NT2/D1 (cell line): ENCODE measurements around the gene AOPEP.

ENCODE experiments used
- SUZ12 ChIP-seq: IDR thresholded peaks from 2 replicates; pipeline ENCODE4 v1.6.1; 2011; ENCODE audit not compliant: insufficient read length, insufficient read depth; ENCODE audit errors: extremely low read depth
- YY1 ChIP-seq: IDR thresholded peaks from 2 replicates; pipeline ENCODE4 v1.6.1; 2011; ENCODE audit not compliant: insufficient read length, insufficient read depth
- ZNF274 ChIP-seq: IDR thresholded peaks from 2 replicates; pipeline ENCODE4 v1.6.1; 2011; ENCODE audit warnings: mild to moderate bottlenecking, low read depth, low read length

- TF ChIP-seq ZNF274, result no peak
- no peak for TF ChIP-seq YY1
- TF ChIP-seq SUZ12, result no peak
Measured at GRCh38 chr9:95102572-95102971, 376.1 kb downstream of the AOPEP start.
